ENCODE results near the gene PHF1. TPM values are rescaled to one million over a fixed set of nuclear protein-coding genes. Genes with fewer than 3 reads are reported as not detected.

PHF1 gene
- total RNA-seq, 8 experiments from 2014 or later = 24.3 to 63.6 (median 44.4) TPM

Other genes starting within 250 kb of the PHF1 start
- 1 to 10 TPM in 7 of 8 experiments, under 1 TPM in 1; 0.71 to 3.4 (median 2.0) TPM for gene COL11A2, start 218.5 kb upstream of the PHF1 start, total RNA-seq
- gene RXRB, start 210.3 kb upstream of the PHF1 start, total RNA-seq = 10 to 100 TPM; 19.3 to 52.0 (median 35.4) TPM
- 100 to 1,000 TPM in 6 of 8 experiments, 10 to 100 TPM in 2; 69.2 to 143 (median 132) TPM for gene SLC39A7, start 210.1 kb upstream of the PHF1 start, total RNA-seq
- gene HSD17B8, start 206.4 kb upstream of the PHF1 start, total RNA-seq = 10 to 100 TPM in 4 of 8 experiments, 1 to 10 TPM in 4; 8.7 to 26.6 (median 9.9) TPM
- gene RING1, start 202.5 kb upstream of the PHF1 start, total RNA-seq = 10 to 100 TPM; 17.2 to 43.0 (median 34.5) TPM
- gene VPS52, start 139.1 kb upstream of the PHF1 start, total RNA-seq = 10 to 100 TPM; 21.8 to 66.1 (median 33.8) TPM
- 1,000 to 10,000 TPM; 3,773 to 8,538 (median 6,042) TPM for gene RPS18, start 138.9 kb upstream of the PHF1 start, total RNA-seq
- gene B3GALT4, start 133.9 kb upstream of the PHF1 start, total RNA-seq = 1 to 10 TPM; 1.5 to 6.0 (median 5.1) TPM
- 100 to 1,000 TPM in 3 of 8 experiments, 10 to 100 TPM in 5; 31.4 to 108 (median 50.5) TPM for gene WDR46, start 121.8 kb upstream of the PHF1 start, total RNA-seq
- gene PFDN6, start 121.4 kb upstream of the PHF1 start, total RNA-seq = 100 to 1,000 TPM in 6 of 8 experiments, 10 to 100 TPM in 2; 88.9 to 168 (median 116) TPM
- 10 to 100 TPM; 11.4 to 80.6 (median 27.8) TPM for gene RGL2, start 112.1 kb upstream of the PHF1 start, total RNA-seq
- gene TAPBP, start 96.9 kb upstream of the PHF1 start, total RNA-seq = 10 to 100 TPM in 5 of 8 experiments, 1 to 10 TPM in 3; 5.2 to 95.0 (median 41.9) TPM
- 10 to 100 TPM in 7 of 8 experiments, 1 to 10 TPM in 1; 9.5 to 27.4 (median 18.9) TPM for gene ZBTB22, start 93.3 kb upstream of the PHF1 start, total RNA-seq
- gene DAXX, start 88.1 kb upstream of the PHF1 start, total RNA-seq = 10 to 100 TPM; 21.4 to 63.6 (median 37.4) TPM
- 10 to 100 TPM in 3 of 8 experiments, 1 to 10 TPM in 5; 1.1 to 49.4 (median 2.5) TPM for gene KIFC1, start 19.2 kb upstream of the PHF1 start, total RNA-seq
- gene CUTA, start 7.1 kb downstream of the PHF1 start, total RNA-seq = 100 to 1,000 TPM; 196 to 327 (median 271) TPM
- 10 to 100 TPM in 7 of 8 experiments, 1 to 10 TPM in 1; 5.4 to 21.0 (median 12.9) TPM for gene SYNGAP1, start 9.1 kb downstream of the PHF1 start, total RNA-seq
- gene ZBTB9, start 43.6 kb downstream of the PHF1 start, total RNA-seq = 10 to 100 TPM in 1 of 8 experiments, 1 to 10 TPM in 7; 4.2 to 12.5 (median 8.1) TPM
- 10 to 100 TPM in 5 of 8 experiments, 1 to 10 TPM in 3; 6.6 to 24.8 (median 11.1) TPM for gene BAK1, start 169.3 kb downstream of the PHF1 start, total RNA-seq
- gene ITPR3, start 210.3 kb downstream of the PHF1 start, total RNA-seq = 10 to 100 TPM in 3 of 8 experiments, 1 to 10 TPM in 1, under 1 TPM in 4; 0.11 to 36.3 (median 0.96) TPM